AG09319 (cell line): ENCODE results near the gene TAF11L10.
"Not testable (repeated sequence)": the region's sequence is repeated elsewhere in the genome, so short reads cannot be mapped to it uniquely, and the experiment has no call there.

ENCODE experiments used
- DNase-seq: peaks from one replicate; pipeline ENCODE4 v3.0.0-alpha.2; 2010; ENCODE audit warnings: low read depth; ENCODE audit errors: extremely low read depth
- CTCF ChIP-seq: IDR thresholded peaks from 2 replicates; pipeline ENCODE4 v1.5.1; 2011; ENCODE audit warnings: low read depth, mild to moderate bottlenecking, inconsistent platforms, low read length, moderate library complexity

TAF11L10 gene

GRCh38 chr5:17597728-17598127, at the start of gene TAF11L10:
Gene TAF11L10, minus strand, starts transcription at chr5:17597828.
- not testable (repeated sequence) for DNase-seq

GRCh38 chr5:17634160-17634559, 36.5 kb upstream of the TAF11L10 start, which contains the start of gene TAF11L14:
Gene TAF11L14, plus strand, starts transcription at chr5:17634460.
- no peak for DNase-seq
- TF ChIP-seq CTCF: no peak

GRCh38 chr5:17631788-17632187, 34.2 kb upstream of the TAF11L10 start, which contains the start of gene TAF11L13:
Gene TAF11L13, plus strand, starts transcription at chr5:17632088.
- DNase-seq: not testable (repeated sequence)

- DNase-seq: no peak
- TF ChIP-seq CTCF: no peak
Measured at GRCh38 chr5:17625686-17626085, 28.1 kb upstream of the TAF11L10 start.

GRCh38 chr5:17620627-17621026, 23.0 kb upstream of the TAF11L10 start:
- no peak for TF ChIP-seq CTCF

GRCh38 chr5:17619354-17619753, 21.7 kb upstream of the TAF11L10 start:
- DNase-seq: no peak
- no peak for TF ChIP-seq CTCF

More at GRCh38 chr5:17620627-17621026, 23.0 kb upstream of the TAF11L10 start:
- no peak for DNase-seq

GRCh38 chr5:17614872-17615605, 17.4 kb upstream of the TAF11L10 start:
- no peak for DNase-seq
- no peak for TF ChIP-seq CTCF

GRCh38 chr5:17610092-17610491, 12.5 kb upstream of the TAF11L10 start, which contains the start of gene TAF11L12:
Gene TAF11L12, plus strand, starts transcription at chr5:17610392.
- DNase-seq: not testable (repeated sequence)

- not testable (repeated sequence) for DNase-seq
Measured at GRCh38 chr5:17607461-17607860, 9.8 kb upstream of the TAF11L10 start.
